H1 (cell line): ENCODE results near the gene GADL1. TPM values are rescaled to one million over a fixed set of nuclear protein-coding genes. Genes with fewer than 3 reads are reported as not detected.

Experiments used
- GTF2F1 ChIP-seq: IDR thresholded peaks from 2 replicates; pipeline ENCODE4 v1.6.1; 2012; ENCODE audit warnings: low read depth, low read length, improper control_type of control experiment, borderline replicate concordance
- HDAC2 ChIP-seq, 2 experiments: fragments of 300-600 bp in 1 of 2; sonication (generic) in 1 of 2; IDR thresholded peaks; 2 replicates each; pipeline ENCODE4 v1.6.1; 2011 to 2012; ENCODE audit warnings: low read depth in 2 of 2, low read length in 2 of 2, mild to moderate bottlenecking in 2 of 2, moderate library complexity in 2 of 2, borderline replicate concordance in 1 of 2, inconsistent platforms in 1 of 2
- HDAC6 ChIP-seq: IDR thresholded peaks from one replicate; pipeline ENCODE4 v1.7.1; 2012; ENCODE audit warnings: low read depth, mild to moderate bottlenecking, inconsistent platforms, low read length, moderate library complexity
- POLR2A ChIP-seq, 2 experiments: IDR thresholded peaks; 1 replicate in 1 of 2; 2 replicates in 1 of 2; pipeline ENCODE4 v1.6.1; 2011; ENCODE audit warnings: low read depth in 2 of 2, low read length in 2 of 2, mild to moderate bottlenecking in 2 of 2; ENCODE audit errors: control extremely low read depth in 1 of 2
- RAD21 ChIP-seq, 2 experiments: IDR thresholded peaks in 1 of 2; conservative IDR thresholded peaks in 1 of 2; 2 replicates each; pipeline ENCODE4 v1.6.1; 2011; ENCODE audit warnings: low read depth in 2 of 2, low read length in 2 of 2, improper control_type of control experiment in 1 of 2, inconsistent platforms in 1 of 2, mild to moderate bottlenecking in 1 of 2, moderate library complexity in 1 of 2
- SP4 ChIP-seq: IDR thresholded peaks from 2 replicates; pipeline ENCODE4 v1.6.1; 2012; ENCODE audit warnings: low read length, inconsistent platforms
- SRF ChIP-seq: IDR thresholded peaks from 2 replicates; pipeline ENCODE4 v1.6.1; 2011; ENCODE audit warnings: mild to moderate bottlenecking, low read depth, low read length, moderate library complexity
- SUZ12 ChIP-seq: fragments of 200-600 bp; sonication (generic); IDR thresholded peaks from 2 replicates; pipeline ENCODE4 v1.6.1; 2012; ENCODE audit warnings: mild to moderate bottlenecking, inconsistent platforms, low read length, moderate library complexity, mixed read lengths
- TEAD4 ChIP-seq: IDR thresholded peaks from 2 replicates; pipeline ENCODE4 v1.6.1; 2012; ENCODE audit warnings: low read depth, low read length, inconsistent platforms, mixed read lengths
- polyA plus RNA-seq, 7 experiments: library from polyadenylated mRNA; depleted of rRNA in 3 of 7; stranded (reverse) in 5 of 7; unstranded in 2 of 7; fragments of >200 nt in 5 of 7; fragments of 200-250 nt in 2 of 7; gene quantifications; 1 replicate in 5 of 7; 2 replicates in 1 of 7; 4 replicates in 1 of 7; pipeline versions ENCODE4 v1.2.1 to v1.2.3, GENCODE V29; 2011 to 2013; ENCODE audit warnings: missing spikeins in 2 of 7, mixed read lengths in 2 of 7
- total RNA-seq: library from RNA; stranded (reverse); fragmentation: NEBNext Ultra II Directional; extraction: Animal tissue kit (Norgen Biotek cat#: 25700); gene quantifications from 2 replicates; pipeline ENCODE4 v1.2.1, GENCODE V29; 2021
- TF ChIP-seq, protein P1 (sequence below): IDR thresholded peaks from 2 replicates; pipeline ENCODE4 v1.6.1; 2012; ENCODE audit warnings: inconsistent platforms
- TF ChIP-seq, protein P2 (sequence below): IDR thresholded peaks from 2 replicates; pipeline ENCODE4 v1.6.1; 2011; ENCODE audit warnings: low read length, improper control_type of control experiment

The GADL1 gene
- total and polyA plus RNA-seq, 2 of the 8 experiments (the other 6 are each of a cell fraction or from before 2014, with no cell fraction given), result 0.03 to 0.30 TPM

DNA sequence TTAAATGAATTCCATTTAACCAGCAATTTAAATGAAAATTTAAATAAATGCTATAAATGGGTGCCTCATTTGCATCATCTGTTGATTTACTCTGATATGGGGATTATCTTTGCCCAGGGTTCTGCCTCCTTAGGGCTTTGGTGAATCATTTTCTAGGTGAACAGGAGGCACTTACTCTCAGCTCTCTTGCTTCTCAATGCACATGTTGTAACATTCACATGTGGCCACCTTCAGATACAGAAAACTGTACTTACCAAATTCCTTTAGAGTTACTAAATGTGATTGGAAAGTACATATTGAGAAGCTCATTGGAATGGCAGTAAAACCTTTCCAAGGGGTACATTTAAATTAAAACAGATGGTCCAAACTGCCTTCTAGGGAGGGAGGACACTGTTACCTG is 20.8 kb downstream of the GADL1 start (continued):
- TF ChIP-seq GTF2F1 (no peak), RAD21 (IDR thresholded peaks at IDR 0.05 in 1 of 2, conservative IDR thresholded peaks at IDR 0.05 in 1 of 2; ENCODE audit: low read depth in 2 of 2, low read length in 2 of 2) (no peak), HDAC6 (no peak), TEAD4 (no peak), SP4 (no peak), SRF (no peak), HDAC2 (IDR thresholded peaks at IDR 0.05; ENCODE audit: borderline replicate concordance in 1 of 2, low read depth in 2 of 2, low read length in 2 of 2) (no peak), SUZ12 (no peak), POLR2A (IDR thresholded peaks at IDR 0.05; ENCODE audit: control extremely low read depth in 1 of 2, low read depth in 2 of 2, low read length in 2 of 2) (no peak)
- TF ChIP-seq, protein P1, sequence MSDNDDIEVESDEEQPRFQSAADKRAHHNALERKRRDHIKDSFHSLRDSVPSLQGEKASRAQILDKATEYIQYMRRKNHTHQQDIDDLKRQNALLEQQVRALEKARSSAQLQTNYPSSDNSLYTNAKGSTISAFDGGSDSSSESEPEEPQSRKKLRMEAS, result no peak
- TF ChIP-seq, protein P2, sequence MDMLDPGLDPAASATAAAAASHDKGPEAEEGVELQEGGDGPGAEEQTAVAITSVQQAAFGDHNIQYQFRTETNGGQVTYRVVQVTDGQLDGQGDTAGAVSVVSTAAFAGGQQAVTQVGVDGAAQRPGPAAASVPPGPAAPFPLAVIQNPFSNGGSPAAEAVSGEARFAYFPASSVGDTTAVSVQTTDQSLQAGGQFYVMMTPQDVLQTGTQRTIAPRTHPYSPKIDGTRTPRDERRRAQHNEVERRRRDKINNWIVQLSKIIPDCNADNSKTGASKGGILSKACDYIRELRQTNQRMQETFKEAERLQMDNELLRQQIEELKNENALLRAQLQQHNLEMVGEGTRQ, result no peak
